Osteocyte (in vitro differentiated cells): Measurements from ENCODE around the gene NUMBL. TPM values are rescaled to one million over a fixed set of nuclear protein-coding genes. Genes with fewer than 3 reads are reported as not detected.
"Not testable (repeated sequence)": the region's sequence is repeated elsewhere in the genome, so short reads cannot be mapped to it uniquely, and the experiment has no call there.

Experiments
- DNase-seq: peaks from one replicate; pipeline ENCODE4 v3.0.0; 2021; ENCODE audit warnings: mixed read lengths; ENCODE audit not compliant: unreplicated experiment; ENCODE audit errors: extremely low spot score
- H3K27ac Mint-ChIP-seq: one replicate; pipeline ENCODE4 v1.8.0; 2021; ENCODE audit warnings: mild to moderate bottlenecking, mixed read lengths; ENCODE audit not compliant: unreplicated experiment
- H3K27me3 Mint-ChIP-seq: one replicate; pipeline ENCODE4 v1.8.0; 2021; ENCODE audit warnings: mixed read lengths; ENCODE audit not compliant: unreplicated experiment
- H3K36me3 Mint-ChIP-seq: one replicate; pipeline ENCODE4 v1.8.0; 2021; ENCODE audit warnings: mixed read lengths; ENCODE audit not compliant: unreplicated experiment
- H3K4me1 Mint-ChIP-seq: one replicate; pipeline ENCODE4 v1.8.0; 2021; ENCODE audit warnings: mixed read lengths; ENCODE audit not compliant: unreplicated experiment
- H3K4me3 Mint-ChIP-seq: one replicate; pipeline ENCODE4 v1.8.0; 2021; ENCODE audit warnings: mild to moderate bottlenecking, moderate library complexity, mixed read lengths; ENCODE audit not compliant: unreplicated experiment
- H3K9me3 Mint-ChIP-seq: one replicate; pipeline ENCODE4 v1.8.0; 2021; ENCODE audit warnings: mixed read lengths; ENCODE audit not compliant: unreplicated experiment
- CTCF ChIP-seq: fragments of 200-600 bp; sonication (generic); IDR thresholded peaks from 2 replicates; pipeline ENCODE4 v1.5.0; 2021; ENCODE audit warnings: antibody characterized with exemption, mild to moderate bottlenecking, moderate library complexity
- total RNA-seq: library from RNA; stranded (reverse); gene quantifications from 2 replicates; pipeline ENCODE4 v1.2.1, GENCODE V29; 2021

NUMBL gene
- total RNA-seq, 1 donor from 2014 or later, result 67.1 TPM

GRCh38 chr19:40627486-40628279 is 62.8 kb downstream of the NUMBL start:
- no peak overlapping the region for H3K27ac Mint-ChIP-seq
- H3K36me3 Mint-ChIP-seq, result peaks cover 23% of the 10 kb centered on the region
- no peaks in the 10 kb centered on the region for H3K9me3 Mint-ChIP-seq
- DNase-seq, result no peak
- TF ChIP-seq CTCF, result no peak
- H3K4me3 Mint-ChIP-seq, result no peak overlapping the region
- no peaks in the 10 kb centered on the region for H3K27me3 Mint-ChIP-seq
- peaks cover 22% of the 10 kb centered on the region for H3K4me1 Mint-ChIP-seq

GRCh38 chr19:40626918-40627317 is 63.5 kb downstream of the NUMBL start:
- TF ChIP-seq CTCF, result no peak
- no peaks in the 10 kb centered on the region for H3K9me3 Mint-ChIP-seq
- H3K27ac Mint-ChIP-seq, result no peak overlapping the region
- H3K27me3 Mint-ChIP-seq, result no peaks in the 10 kb centered on the region
- H3K4me3 Mint-ChIP-seq, result no peak overlapping the region
- peaks cover 18% of the 10 kb centered on the region for H3K4me1 Mint-ChIP-seq
- DNase-seq, result no peak
- H3K36me3 Mint-ChIP-seq, result peaks cover 24% of the 10 kb centered on the region

- H3K4me3 Mint-ChIP-seq, result no peak overlapping the region
- H3K4me1 Mint-ChIP-seq, result peaks cover 18% of the 10 kb centered on the region
- peaks cover 27% of the 10 kb centered on the region for H3K36me3 Mint-ChIP-seq
- H3K9me3 Mint-ChIP-seq, result no peaks in the 10 kb centered on the region
- H3K27me3 Mint-ChIP-seq, result no peaks in the 10 kb centered on the region
- no peak overlapping the region for H3K27ac Mint-ChIP-seq
- no peak for TF ChIP-seq CTCF
- no peak for DNase-seq
Measured at GRCh38 chr19:40625406-40626120, 64.9 kb downstream of the NUMBL start.

- H3K4me3 Mint-ChIP-seq, DNase-seq, H3K9me3 Mint-ChIP-seq, H3K27ac Mint-ChIP-seq, H3K27me3 Mint-ChIP-seq: not testable (repeated sequence)
- peaks cover 18% of the 10 kb centered on the region for H3K4me1 Mint-ChIP-seq
- peaks cover 25% of the 10 kb centered on the region for H3K36me3 Mint-ChIP-seq
Measured at GRCh38 chr19:40624369-40625153, 65.9 kb downstream of the NUMBL start.

GRCh38 chr19:40623403-40624251 is 66.8 kb downstream of the NUMBL start:
- no peak for TF ChIP-seq CTCF
- Mint-ChIP-seq H3K27me3 (no peaks in the 10 kb centered on the region), H3K36me3 (peaks cover 27% of the 10 kb centered on the region), H3K4me3 (no peak overlapping the region), H3K27ac (peak overlapping the region; percentile 29), H3K4me1 (peaks cover 18% of the 10 kb centered on the region), H3K9me3 (no peaks in the 10 kb centered on the region)
- DNase-seq, result no peak
